Colonic mucosa (tissue), 4 donors: Measurements from ENCODE around the gene SLC9A8. TPM values are rescaled to one million over a fixed set of nuclear protein-coding genes. Genes with fewer than 3 reads are reported as not detected.
A peak's percentile ranks its signal among the peaks of the same experiment; 100 is the strongest.

Source experiments
- DNase-seq: peaks from one replicate; pipeline ENCODE4 v3.0.0-alpha.2; 2020
- H3K27ac ChIP-seq: fragments of 200-600 bp; one replicate; pipeline ENCODE4 v1.8.0; 2021
- H3K27me3 ChIP-seq: fragments of 200-600 bp; one replicate; pipeline ENCODE4 v1.8.0; 2021
- H3K36me3 ChIP-seq: fragments of 200-600 bp; one replicate; pipeline ENCODE4 v1.8.0; 2021
- H3K4me1 ChIP-seq: fragments of 200-600 bp; one replicate; pipeline ENCODE4 v1.8.0; 2021; ENCODE audit warnings: mild to moderate bottlenecking
- H3K4me3 ChIP-seq: fragments of 200-600 bp; one replicate; pipeline ENCODE4 v1.8.0; 2021
- H3K9ac ChIP-seq, 2 donors: one replicate each; pipeline ENCODE4 v1.7.0; 2013; ENCODE audit warnings: control low read depth in 2 of 2, low read depth in 2 of 2, low read length in 2 of 2
- H3K9me3 ChIP-seq: fragments of 200-600 bp; one replicate; pipeline ENCODE4 v1.8.0; 2021
- CTCF ChIP-seq: fragments of 200-600 bp; IDR thresholded peaks from one replicate; pipeline ENCODE4 v1.8.0; 2022; ENCODE audit warnings: antibody characterized with exemption, mild to moderate bottlenecking
- intact Hi-C: fragments of 100-400 bp; cut with DNase I; formaldehyde crosslinking; loops from one replicate; pipeline ENCODE4 v1.14.1; 2022
- total RNA-seq, 2 donors: library from RNA; stranded (reverse); fragmentation: NEBNext Ultra II Directional in 1 of 2; extraction: Animal tissue kit (Norgen Biotek cat#: 25700) in 1 of 2; gene quantifications; one replicate each; pipeline ENCODE4 v1.2.1, GENCODE V29; 2021
- donor health status: healthy.
- donor health status: DM: no; HTN: no; CAD: no.
- donor health status: DM: no; HTN: no; CAD: no.

SLC9A8 gene
- total RNA-seq, 2 donors from 2014 or later, result 6.0 to 11.1 TPM

GRCh38 chr20:49929142-49929494, 116.5 kb downstream of the SLC9A8 start:
- Histone ChIP-seq H3K9ac (peak overlapping the region in 1 of 2 donors; percentile 15), H3K27me3 (no peaks in the 10 kb centered on the region), H3K36me3 (no peaks in the 10 kb centered on the region), H3K9me3 (no peaks in the 10 kb centered on the region), H3K4me1 (no peaks in the 10 kb centered on the region), H3K27ac (no peak overlapping the region), H3K4me3 (no peak overlapping the region)
- DNase-seq, result no peak
- TF ChIP-seq CTCF, result no peak
- intact Hi-C loops, result loop anchor here (10.0 kb wide), 1 partner anchor 314 kb away; no protein-coding TSS in a partner anchor

DNA sequence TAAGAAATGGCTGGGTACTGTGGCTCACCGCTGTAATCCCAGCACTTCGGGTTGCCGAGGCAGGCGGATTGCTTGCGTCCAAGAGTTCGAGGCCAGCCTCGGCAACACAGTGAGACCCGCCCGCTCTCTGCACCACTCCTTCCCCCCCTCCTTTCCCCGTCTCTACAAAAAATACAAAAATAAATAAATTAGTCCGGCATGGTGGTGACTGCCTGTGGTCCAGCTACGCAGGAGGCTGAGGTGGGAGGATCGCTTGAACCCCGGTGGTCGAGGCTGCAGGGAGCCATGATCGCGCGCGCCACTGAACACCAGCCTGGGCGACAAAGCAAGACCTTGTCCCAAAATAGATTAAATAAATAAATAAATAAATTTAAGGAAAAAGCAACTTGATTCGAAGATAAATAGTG, 123.1 kb downstream of the SLC9A8 start:
- intact Hi-C loops, result no loop called here
- Histone ChIP-seq H3K4me1 (peaks cover 22% of the 10 kb centered on the region), H3K9me3 (no peaks in the 10 kb centered on the region), H3K27me3 (no peaks in the 10 kb centered on the region), H3K36me3 (no peaks in the 10 kb centered on the region), H3K9ac (peak overlapping the region; percentile 20 to 58), H3K4me3 (peak overlapping the region; percentile 91), H3K27ac (no peak overlapping the region)
- TF ChIP-seq CTCF, result no peak
- DNase-seq, result no peak

GRCh38 chr20:49936153-49937026, 123.8 kb downstream of the SLC9A8 start, which contains the start of gene RNF114:
Gene RNF114, plus strand, starts transcription at chr20:49936397. Its CDS starts 16 bp downstream, at chr20:49936413.
- TF ChIP-seq CTCF, result no peak
- H3K27ac ChIP-seq, result peak within 1 kb of the TSS; percentile 92
- peak within 1 kb of the TSS; percentile 92 to 97 for H3K9ac ChIP-seq
- H3K36me3 ChIP-seq, result no peaks in the 10 kb centered on the region
- no peaks in the 10 kb centered on the region for H3K9me3 ChIP-seq
- no peaks in the 10 kb centered on the region for H3K27me3 ChIP-seq
- peak within 1 kb of the TSS; percentile 91 for H3K4me3 ChIP-seq
- H3K4me1 ChIP-seq, result peaks cover 22% of the 10 kb centered on the region
- intact Hi-C loops, result no loop called here
- DNase-seq, result peak; percentile 92

DNA sequence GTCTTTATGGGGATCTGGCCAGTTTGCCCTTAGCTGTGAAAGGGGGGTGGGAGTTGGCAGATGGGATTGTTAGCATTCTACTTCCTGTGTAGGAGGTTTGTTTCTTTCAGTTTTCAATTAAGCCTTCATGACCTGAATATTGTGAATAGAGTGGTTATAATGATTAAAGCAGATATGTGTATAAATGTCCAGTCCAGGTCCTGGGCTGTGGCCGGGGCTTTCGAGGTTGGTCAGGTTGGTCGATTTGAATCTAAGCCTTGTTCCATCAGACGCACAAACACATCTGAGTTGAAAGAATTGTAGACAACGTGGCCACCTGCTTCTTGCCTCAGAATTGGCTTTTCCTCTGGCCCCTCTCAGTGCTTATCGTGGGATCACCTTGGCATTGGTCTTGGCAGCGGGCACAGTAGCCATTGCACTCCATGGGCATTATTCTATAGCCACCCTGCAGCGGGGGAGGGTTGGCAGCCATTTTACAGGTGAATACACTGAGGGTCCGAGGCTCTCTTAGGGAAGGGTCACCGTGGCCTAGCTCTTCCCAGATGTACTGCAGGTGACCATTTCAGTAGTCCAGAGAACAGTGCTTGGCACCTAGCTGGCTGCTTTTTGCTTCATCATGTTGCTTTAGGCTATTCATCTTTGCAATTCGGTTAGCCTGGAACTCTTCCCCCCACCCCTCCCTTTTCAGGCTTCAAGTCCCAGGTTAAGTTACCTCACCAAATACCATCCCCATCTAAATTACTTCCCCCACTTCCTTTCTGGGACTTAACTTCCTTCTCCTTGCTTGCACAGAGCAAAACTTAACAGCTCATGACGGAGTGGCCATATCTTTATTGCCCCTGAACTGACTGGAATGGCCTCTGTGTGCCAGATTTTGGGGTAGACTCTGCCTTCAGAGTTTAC, 124.7 kb downstream of the SLC9A8 start:
- peak overlapping the region; percentile 92 to 97 for H3K9ac ChIP-seq
- peak overlapping the region; percentile 92 for H3K27ac ChIP-seq
- H3K36me3 ChIP-seq, result peaks cover 4% of the 10 kb centered on the region
- H3K27me3 ChIP-seq, result no peaks in the 10 kb centered on the region
- TF ChIP-seq CTCF, result no peak
- peak; percentile 67 for DNase-seq
- intact Hi-C loops, result no loop called here
- H3K4me1 ChIP-seq, result peaks cover 22% of the 10 kb centered on the region
- H3K9me3 ChIP-seq, result no peaks in the 10 kb centered on the region
- H3K4me3 ChIP-seq, result peak overlapping the region; percentile 91
